HG02973 (cell line): Measurements from ENCODE around the gene FGFRL1.

Experiments
- ATAC-seq: cut with Tn5 transposase; IDR thresholded peaks from one replicate; pipeline ENCODE4 v1.9.1; 2021; ENCODE audit warnings: moderate library complexity; ENCODE audit not compliant: unreplicated experiment

FGFRL1 gene

DNA sequence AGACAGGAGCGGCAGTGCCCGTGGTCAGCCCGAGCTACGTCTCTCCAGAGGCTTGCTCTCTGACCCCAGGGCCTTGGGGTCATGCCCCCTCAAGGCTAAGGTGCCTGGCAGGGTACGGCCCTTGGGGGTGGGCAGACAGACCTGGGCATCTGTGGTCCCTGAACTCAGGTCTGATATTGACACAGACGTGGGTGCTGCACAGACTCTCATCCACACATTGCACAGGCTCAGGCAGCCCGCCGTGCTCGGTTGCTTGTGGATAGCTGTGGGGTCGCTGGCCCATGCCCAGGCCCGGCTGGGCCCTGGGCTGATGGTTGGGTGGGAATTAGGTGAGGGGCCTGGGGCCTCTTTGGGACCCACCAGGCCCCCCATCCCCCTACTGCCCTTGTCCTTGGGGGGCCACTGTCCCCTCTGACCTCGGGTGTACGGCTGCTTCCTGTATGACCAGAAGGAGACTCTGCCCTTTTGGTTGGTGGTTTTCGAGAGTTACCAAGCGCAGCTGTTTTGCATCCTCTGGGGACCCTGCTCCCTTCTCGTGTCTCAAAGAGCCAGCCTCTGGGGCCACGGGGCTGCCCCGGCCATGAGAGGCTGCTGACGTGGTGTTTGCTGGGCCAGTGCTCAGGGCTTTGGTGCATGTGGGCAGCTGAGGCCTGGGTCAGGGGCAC lies 10.1 kb downstream of the FGFRL1 start:
- ATAC-seq = peak; percentile 56

DNA sequence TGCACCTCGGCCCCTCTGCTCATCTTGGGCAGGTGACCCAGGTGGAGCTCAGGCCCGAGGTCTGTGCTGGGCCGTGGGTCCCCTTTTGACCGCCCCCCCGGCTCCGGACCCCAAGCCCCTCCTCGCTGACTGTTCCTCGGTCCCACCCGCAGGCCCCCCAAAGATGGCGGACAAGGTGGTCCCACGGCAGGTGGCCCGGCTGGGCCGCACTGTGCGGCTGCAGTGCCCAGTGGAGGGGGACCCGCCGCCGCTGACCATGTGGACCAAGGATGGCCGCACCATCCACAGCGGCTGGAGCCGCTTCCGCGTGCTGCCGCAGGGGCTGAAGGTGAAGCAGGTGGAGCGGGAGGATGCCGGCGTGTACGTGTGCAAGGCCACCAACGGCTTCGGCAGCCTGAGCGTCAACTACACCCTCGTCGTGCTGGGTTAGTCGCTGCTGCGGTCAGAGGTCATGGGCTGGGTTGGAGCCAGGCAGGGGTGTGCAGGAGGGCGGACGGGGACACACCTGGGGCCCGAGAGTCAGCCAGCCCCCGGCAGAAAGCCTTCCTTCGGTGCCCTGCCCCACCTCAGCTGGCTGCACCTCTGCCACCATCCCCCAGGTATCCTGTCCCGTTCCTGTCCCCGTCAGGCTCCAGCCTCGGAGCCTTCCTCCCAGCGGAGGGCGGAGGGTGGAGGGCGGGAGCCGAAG lies 10.8 kb downstream of the FGFRL1 start:
- ATAC-seq = no peak

DNA sequence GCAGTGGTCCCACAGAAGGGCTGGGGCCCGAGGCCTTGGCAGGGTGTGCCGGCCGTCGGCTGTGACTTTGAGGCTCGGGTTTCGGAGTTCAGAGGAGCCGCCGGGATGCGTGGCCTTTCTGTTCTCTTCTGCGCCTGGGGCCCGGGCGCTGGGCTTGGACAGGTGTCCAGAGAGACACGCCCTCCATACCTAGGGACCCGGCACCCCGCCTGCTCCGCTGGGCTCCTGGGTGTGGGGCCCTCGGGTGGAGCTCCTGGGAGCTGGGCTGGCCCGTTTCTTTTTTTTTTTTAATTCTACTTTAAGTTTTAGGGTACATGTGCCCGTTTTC lies 11.3 kb downstream of the FGFRL1 start:
- ATAC-seq = no peak

DNA sequence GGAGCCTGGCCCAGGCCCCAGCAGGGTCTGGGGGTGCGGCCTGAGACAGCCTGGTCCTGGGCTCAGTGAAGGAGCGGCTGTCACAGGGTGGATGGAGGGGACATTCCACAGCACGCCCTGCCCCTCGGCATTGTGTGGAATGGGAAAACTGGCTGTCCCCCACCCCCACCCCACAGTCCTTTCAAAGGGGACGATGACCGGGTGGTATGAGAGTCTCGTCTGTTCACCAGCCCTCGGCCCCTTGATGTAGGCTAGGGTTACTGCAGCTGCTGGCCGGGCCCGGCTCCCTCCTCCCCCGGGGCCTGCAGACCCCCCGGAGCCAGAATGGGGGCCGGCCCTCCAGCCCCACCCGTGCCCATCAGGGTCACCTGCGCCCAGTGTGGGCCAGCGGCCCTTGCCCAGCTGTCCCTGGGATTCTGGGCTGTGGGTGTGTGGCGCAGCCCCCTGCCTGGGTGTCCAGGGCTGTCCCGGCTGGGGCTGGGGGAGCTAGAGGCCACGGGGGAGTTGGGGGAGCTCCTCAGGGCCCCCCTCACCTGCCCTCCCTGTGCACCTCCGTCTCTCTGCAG lies 11.7 kb downstream of the FGFRL1 start:
- no peak for ATAC-seq

DNA sequence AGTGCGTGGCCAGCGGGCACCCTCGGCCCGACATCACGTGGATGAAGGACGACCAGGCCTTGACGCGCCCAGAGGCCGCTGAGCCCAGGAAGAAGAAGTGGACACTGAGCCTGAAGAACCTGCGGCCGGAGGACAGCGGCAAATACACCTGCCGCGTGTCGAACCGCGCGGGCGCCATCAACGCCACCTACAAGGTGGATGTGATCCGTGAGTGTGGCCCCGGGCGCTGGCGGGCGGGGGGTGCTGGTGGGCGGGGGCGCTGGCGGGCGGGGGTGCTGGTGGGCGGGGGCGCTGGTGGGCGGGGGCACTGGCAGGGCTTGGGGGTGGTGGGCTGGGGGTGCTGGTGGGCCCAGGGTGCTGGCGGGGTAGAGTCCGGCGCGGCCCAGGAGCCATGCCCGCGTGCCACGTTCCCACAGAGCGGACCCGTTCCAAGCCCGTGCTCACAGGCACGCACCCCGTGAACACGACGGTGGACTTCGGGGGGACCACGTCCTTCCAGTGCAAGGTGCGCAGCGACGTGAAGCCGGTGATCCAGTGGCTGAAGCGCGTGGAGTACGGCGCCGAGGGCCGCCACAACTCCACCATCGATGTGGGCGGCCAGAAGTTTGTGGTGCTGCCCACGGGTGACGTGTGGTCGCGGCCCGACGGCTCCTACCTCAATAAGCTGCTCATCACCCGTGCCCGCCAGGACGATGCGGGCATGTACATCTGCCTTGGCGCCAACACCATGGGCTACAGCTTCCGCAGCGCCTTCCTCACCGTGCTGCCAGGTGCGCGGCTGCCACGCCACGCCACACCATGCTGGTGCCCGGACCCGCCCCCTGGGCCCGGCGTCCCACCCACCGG lies 12.7 kb downstream of the FGFRL1 start:
- ATAC-seq = no peak

DNA sequence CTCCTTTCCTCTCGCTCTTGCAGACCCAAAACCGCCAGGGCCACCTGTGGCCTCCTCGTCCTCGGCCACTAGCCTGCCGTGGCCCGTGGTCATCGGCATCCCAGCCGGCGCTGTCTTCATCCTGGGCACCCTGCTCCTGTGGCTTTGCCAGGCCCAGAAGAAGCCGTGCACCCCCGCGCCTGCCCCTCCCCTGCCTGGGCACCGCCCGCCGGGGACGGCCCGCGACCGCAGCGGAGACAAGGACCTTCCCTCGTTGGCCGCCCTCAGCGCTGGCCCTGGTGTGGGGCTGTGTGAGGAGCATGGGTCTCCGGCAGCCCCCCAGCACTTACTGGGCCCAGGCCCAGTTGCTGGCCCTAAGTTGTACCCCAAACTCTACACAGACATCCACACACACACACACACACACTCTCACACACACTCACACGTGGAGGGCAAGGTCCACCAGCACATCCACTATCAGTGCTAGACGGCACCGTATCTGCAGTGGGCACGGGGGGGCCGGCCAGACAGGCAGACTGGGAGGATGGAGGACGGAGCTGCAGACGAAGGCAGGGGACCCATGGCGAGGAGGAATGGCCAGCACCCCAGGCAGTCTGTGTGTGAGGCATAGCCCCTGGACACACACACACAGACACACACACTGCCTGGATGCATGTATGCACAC lies 13.6 kb downstream of the FGFRL1 start:
- ATAC-seq = no peak

DNA sequence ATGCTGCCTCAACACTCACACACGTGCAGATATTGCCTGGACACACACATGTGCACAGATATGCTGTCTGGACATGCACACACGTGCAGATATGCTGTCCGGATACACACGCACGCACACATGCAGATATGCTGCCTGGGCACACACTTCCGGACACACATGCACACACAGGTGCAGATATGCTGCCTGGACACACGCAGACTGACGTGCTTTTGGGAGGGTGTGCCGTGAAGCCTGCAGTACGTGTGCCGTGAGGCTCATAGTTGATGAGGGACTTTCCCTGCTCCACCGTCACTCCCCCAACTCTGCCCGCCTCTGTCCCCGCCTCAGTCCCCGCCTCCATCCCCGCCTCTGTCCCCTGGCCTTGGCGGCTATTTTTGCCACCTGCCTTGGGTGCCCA lies 14.7 kb downstream of the FGFRL1 start:
- ATAC-seq = no peak

DNA sequence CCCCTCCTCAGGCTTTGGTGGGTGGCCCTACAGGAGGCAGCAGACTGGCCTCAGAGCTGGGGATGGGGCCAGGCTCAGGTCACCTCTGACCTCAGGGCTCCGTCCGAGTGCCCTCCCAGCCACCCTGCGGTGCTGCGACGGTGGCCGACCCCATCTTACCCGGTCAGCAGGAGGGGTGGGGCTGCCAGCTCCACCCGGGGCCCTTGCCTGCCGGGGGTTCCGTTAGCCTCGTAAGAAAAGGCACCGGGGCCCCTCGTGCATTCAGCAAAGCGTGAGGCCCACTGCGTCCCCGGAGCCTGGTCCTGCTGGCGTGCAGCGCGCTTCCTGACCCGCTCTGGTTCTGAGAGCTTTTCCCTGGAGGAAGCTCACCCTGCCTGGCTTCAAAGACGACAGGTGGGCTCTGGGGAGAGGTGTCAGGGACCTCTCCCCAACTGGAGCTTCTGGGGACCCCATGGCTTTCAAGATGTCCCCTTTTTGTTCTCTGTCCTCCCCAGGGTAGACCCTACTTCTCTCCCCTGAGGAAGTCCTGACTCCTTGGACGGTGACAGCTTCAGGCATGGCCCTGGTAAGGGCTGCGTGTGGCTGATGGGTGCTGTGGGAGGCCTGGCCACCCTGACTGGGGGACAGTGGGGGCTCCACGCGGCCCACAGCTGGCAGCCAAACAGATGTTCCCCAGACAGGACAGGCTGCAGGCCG lies 15.9 kb downstream of the FGFRL1 start:
- ATAC-seq = no peak

DNA sequence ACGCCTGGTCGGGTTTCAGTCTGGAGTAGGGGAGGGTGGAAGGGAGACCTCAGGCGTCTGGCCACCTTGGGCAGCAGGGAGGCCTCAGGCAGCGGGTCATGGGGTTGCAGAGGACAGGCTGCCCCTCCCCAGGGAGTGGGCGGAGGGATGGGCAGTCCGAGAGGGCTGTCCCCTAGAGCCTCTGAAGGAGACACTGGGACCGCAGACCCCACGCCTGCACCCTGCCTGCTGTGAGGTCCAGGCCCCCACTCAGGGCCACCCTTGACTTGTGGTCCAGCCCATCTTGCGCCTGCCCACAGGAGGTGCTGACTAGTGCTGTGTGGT lies 16.5 kb downstream of the FGFRL1 start:
- no peak for ATAC-seq

DNA sequence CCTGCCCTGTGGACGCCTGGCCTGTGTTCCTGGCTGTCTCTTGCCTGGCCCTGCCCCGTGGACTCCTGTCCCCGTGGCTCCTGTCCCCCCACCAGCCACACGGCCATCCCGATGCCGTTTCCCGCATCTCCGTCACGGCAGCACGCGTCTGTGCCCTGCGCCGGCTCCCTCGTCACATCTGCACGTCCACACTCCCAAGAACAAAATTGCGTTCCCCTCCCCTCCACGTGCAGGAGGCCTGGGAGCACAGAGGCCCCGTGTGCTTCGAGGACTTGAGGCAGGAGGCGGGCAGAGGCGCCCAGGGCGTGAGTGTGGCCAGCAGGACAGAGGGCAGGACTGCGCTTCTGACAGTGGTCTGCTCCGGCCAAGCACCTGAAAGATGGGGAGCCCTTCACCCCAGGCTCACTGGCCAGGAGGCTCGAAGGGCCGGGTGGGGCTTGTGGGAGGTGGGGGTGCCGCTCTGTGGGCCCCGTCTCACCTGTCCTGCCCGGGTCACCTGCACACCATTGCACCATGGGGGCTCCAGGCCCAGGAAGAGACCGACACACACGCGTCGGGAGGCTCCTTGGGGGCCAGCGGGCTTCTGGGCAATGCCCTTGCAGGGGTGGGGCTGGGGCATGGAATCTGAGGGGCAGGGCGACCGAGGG lies 17.3 kb downstream of the FGFRL1 start:
- no peak for ATAC-seq

DNA sequence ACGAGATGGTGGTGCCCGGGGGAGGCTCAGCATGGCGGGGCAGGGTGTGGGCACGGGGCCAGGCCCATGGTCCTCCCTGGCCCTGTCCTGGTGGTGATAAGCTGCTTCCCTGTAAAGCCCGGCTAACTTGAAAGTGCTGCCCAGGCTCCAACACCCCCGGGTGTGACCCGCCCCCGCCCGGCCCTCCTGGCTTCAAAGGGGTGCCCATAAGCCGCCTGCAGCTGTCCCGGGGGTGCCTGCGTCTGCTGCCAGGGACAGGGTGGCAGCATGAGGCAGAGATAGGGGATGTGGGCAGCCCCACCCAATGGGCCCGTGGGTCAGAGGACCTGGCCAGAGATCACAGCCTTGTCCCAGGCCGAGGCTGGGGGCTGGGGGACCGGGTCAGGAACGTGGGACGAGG lies 18.1 kb downstream of the FGFRL1 start:
- no peak for ATAC-seq

DNA sequence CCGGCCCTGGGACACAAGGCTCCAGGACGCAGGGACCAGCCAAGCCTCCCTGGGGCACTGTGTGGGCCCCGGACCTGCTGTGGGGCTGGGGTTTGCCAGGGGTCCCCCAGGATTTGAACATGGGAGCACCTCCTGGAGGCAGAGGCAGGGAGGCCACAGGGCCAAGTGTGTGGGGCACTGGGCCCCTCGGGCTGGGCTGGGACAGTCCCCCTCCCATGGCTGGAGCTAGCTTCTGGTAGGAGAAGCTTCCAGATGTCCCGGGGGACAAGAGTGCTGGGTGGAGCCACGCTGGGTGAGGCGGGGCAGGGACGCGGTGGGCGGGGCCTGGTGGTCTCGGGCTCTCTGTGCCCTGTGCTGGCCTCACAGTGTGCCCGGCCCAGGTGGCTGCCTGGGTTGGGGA lies 18.6 kb downstream of the FGFRL1 start:
- ATAC-seq = no peak

DNA sequence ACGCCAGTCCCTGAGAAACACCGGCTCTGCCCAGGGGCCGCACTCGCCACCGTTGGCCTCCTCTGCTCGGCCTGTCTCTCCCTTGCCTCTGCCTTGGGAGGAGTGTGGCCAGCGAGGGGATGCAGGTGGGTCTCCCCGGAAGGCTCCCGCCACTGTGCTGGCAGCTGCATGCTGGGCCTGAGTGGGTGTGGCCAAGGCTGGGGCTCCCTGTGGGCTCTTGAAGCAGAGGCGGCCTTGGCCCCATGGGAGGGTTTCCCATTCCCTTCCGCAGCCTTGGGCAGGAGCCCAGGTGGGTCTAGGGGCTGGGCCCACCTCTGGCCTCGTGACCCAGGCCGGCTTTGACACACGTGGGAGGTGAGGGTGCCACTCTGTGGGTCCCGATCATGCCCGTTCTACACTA lies 19.1 kb downstream of the FGFRL1 start:
- ATAC-seq = no peak

DNA sequence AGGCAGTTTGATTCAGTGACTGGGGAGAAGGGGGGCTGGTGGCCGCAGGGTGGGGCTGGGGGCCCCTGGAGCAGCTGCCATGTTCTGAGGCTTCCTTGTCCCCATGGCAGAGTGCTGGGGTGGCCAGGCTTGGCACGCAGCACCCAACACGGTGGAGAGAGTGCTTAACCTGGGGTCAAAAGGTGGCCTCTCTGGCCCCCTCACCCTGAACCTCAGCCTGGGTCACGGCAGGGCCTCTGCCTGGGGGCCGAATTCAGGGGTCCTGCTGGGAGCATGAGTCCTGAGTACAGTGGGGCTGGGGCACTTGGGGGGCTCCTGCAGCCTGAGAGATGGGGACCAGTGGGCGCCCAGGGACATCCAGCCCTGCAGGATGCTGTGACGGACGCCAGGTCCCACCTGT lies 19.9 kb downstream of the FGFRL1 start:
- ATAC-seq = no peak

DNA sequence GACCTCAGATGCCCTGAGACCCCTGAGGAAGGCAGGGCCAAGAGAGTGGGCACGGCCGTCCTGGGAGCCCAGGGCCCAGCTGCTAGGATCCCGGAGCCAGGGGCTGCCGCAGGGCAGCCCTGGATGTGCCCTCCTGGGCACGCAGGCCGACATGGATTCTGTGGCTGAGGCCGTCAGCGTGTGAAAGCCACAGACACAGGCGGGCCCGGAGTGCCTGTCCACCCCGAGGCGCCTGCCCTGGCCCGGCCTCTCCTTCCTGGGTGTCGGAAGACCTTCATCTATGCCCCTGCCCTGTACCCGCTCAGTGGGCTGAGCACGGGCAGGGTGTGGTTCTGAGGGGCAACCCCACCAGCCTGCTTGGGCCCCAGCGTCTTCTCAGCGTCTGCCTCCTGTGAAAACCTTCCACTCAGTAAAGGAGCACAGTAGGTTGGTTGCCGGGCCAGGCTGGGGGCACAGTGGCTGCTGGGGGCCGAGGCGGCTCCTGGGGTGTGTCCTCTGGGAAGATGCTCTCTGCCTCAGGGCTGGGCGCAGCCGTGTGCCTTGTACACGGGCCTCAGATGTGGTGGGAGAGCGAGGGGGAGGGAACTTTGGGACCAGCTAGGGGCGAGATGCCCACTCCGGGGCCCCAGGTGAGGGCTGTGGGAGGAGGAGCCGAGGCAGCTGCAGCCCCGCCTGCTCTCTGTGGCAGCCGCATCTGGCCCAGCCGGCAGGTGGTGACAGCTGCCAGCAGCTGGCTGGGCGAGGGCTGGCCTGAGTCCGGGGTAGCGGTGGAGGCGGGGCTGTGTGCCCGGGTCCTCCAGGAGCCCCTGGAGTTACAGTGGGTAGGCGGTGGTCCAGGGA lies 20.8 kb downstream of the FGFRL1 start:
- ATAC-seq = no peak

DNA sequence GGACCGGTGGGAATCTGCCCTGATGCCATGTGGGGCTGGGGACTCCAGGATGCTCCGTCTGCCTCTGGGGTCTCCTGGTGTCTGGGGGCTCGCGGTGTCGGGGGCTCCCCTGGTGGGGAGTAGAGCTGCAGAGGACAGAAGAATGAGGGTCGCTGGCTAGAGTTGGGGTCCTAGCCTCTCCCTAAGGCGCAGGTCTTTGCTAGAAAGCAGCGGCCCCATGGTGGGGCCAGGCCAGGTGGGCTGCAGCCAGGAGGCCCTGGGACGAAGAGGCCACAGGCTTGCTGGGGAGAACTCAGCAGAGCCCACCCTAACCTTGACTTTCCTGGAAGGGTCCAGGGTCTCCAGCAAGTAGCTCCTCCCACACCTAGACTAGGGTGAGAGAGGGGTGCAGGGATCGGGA lies 21.4 kb downstream of the FGFRL1 start:
- ATAC-seq = no peak

DNA sequence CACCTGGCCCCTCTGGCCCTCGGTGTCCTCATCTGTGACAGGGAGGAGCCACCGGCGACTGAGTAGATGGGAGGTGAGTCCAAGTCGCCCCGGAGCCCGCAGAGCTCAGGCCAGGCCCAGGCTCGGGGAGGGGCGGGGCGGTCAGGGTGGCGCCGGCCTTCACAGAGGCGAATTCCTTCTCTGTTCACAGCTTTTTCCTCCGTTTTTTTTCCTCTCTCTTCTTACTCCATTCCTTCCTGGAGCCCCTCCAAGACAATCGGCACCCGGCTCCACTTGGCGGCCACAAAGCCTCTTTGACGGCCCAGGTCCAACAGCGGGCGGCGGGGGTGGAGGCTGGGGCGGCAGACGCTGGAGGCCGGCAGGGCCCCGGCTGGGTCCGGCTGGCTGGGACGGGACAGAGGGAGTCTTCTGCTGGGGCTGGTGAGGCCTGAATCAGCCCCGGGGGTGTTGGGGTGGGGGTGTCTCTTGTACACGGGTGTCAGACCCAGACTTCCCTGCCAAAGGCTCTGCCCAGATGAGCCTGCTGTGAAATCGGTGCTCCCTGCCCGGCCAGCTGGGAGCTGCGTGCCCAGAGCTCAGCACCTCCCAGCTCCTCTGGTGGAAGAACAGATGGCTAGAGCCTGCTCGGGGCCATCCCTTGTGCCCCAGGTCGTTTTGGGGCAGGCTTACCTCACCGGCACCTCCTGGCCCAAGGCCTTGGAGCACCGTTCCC lies 22.6 kb downstream of the FGFRL1 start:
- ATAC-seq = no peak

DNA sequence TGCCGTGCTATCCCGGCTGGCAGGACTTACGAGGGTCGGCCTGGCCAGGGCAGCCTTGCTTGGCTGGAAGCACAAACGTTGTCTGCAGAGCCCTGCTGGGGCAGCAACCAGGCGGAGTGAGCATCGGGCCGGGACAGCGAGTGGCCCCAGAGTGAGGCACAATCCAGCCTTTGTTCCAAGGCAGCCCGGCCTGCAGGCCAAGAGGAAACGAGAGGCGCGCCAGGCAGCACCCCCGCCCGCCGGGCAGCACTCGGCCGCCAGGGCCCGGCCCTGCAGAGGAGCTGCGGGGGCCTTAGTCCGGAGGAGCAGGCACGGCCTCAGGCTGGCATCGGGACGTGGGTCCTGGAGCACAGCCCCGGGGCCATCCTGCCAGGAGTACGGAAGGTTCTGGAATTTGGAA lies 24.1 kb downstream of the FGFRL1 start:
- ATAC-seq = no peak

DNA sequence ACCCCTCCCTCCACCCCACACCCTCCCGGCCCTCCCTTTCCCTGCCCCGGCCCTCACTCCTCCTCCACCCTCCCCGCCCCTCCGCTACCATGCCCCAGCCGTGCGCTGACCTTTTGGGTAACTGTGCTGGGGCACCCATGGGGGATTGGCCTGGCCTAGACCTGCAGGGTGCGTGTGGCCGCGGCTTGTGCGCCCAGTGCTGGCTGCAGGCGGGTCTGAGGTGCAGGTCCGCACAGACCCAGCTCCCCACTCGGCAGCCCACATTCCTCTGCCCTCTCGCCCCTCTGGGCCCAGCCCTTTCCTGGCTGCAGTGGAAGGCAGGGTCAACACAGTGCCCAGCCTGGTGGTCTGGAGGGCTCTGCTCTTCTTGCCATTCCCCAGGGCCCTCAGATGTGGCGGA lies 24.7 kb downstream of the FGFRL1 start:
- ATAC-seq = no peak
